Endothelial cell of umbilical vein (primary cell): ENCODE data around the gene ATXN7L1.

Experiments used
- JUN ChIP-seq: IDR thresholded peaks from 2 replicates; pipeline ENCODE4 v1.6.1; 2011; ENCODE audit warnings: borderline replicate concordance, low read depth; ENCODE audit not compliant: insufficient read length, insufficient read depth
- TF ChIP-seq, protein P1 (sequence below), 2 donors: IDR thresholded peaks; 1 replicate in 1 of 2; 2 replicates in 1 of 2; pipeline ENCODE4 v1.5.1; 2011; ENCODE audit warnings: low read length in 2 of 2, mild to moderate bottlenecking in 2 of 2, moderate library complexity in 2 of 2, control low read depth in 1 of 2, inconsistent platforms in 1 of 2, low read depth in 1 of 2; ENCODE audit not compliant: insufficient read depth in 1 of 2; ENCODE audit errors: extremely low read depth in 1 of 2

DNA sequence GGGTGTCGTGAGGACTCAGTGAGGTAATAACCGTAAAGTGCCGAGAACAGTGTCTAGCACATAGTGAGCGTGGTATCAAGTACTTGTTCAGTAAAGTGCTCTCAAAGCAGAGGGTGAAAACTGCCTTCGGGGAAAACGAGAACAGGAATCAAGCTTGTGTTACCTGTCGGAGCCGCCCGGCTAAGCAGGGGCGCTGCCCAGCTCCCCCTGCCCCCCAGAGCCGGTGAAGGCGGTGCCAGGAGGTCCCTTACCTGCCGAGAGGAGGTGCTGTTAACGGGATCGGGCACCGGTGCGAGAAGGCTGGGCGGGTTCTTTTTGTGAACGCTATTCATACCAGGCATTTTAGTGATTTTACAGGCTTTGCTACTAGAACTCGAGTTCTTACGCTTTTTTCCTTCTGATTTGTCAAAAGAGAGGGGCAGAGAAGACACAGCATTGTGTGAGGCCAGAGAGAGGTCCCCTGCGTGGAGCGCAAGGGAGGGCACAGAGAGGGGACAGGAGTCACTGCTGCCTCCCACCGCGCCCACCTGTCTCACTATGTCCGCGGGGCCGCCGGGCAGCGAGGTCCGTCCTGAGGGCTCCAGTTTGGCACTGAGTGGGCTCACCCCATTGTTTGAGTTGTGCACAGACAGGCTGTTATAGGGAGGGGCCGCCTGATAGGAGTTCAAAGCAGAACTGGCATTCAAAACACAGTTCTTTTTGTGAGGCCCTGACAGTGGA lies 262.6 kb downstream of the ATXN7L1 start:
- TF ChIP-seq, protein P1, sequence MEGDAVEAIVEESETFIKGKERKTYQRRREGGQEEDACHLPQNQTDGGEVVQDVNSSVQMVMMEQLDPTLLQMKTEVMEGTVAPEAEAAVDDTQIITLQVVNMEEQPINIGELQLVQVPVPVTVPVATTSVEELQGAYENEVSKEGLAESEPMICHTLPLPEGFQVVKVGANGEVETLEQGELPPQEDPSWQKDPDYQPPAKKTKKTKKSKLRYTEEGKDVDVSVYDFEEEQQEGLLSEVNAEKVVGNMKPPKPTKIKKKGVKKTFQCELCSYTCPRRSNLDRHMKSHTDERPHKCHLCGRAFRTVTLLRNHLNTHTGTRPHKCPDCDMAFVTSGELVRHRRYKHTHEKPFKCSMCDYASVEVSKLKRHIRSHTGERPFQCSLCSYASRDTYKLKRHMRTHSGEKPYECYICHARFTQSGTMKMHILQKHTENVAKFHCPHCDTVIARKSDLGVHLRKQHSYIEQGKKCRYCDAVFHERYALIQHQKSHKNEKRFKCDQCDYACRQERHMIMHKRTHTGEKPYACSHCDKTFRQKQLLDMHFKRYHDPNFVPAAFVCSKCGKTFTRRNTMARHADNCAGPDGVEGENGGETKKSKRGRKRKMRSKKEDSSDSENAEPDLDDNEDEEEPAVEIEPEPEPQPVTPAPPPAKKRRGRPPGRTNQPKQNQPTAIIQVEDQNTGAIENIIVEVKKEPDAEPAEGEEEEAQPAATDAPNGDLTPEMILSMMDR (IDR thresholded peaks at IDR 0.05; ENCODE audit: extremely low read depth in 1 of 2, insufficient read depth in 1 of 2, low read depth in 1 of 2, low read length in 2 of 2), result no peak
- TF ChIP-seq JUN, result no peak
